ENCODE results near the gene AHSP.
"Not testable (repeated sequence)": the region's sequence is repeated elsewhere in the genome, so short reads cannot be mapped to it uniquely, and the experiment has no call there.

AHSP gene

GRCh38 chr16:31499928-31500327, 27.8 kb upstream of the AHSP start:
- in situ Hi-C loops (cut with MboI; ENCODE audit: low sequenced_read_pairs), result no loop called here

- in situ Hi-C loops (cut with MboI; ENCODE audit: low sequenced_read_pairs), result no loop called here
Observed at GRCh38 chr16:31501226-31501965, 26.3 kb upstream of the AHSP start.

GRCh38 chr16:31501966-31502348, 25.7 kb upstream of the AHSP start:
- in situ Hi-C loops (cut with MboI; ENCODE audit: low sequenced_read_pairs), result no loop called here

- in situ Hi-C loops (cut with MboI; ENCODE audit: low sequenced_read_pairs), result no loop called here
Observed at GRCh38 chr16:31502981-31503380, 24.7 kb upstream of the AHSP start.

GRCh38 chr16:31503555-31503954, 24.1 kb upstream of the AHSP start:
- in situ Hi-C loops (cut with MboI; ENCODE audit: low sequenced_read_pairs), result not testable (repeated sequence)

- in situ Hi-C loops (cut with MboI; ENCODE audit: low sequenced_read_pairs), result no loop called here
Observed at GRCh38 chr16:31504159-31504558, 23.5 kb upstream of the AHSP start.

- in situ Hi-C loops (cut with MboI; ENCODE audit: low sequenced_read_pairs), result no loop called here
Observed at GRCh38 chr16:31505483-31505882, 22.2 kb upstream of the AHSP start.

GRCh38 chr16:31507617-31507928, 20.1 kb upstream of the AHSP start:
- in situ Hi-C loops (cut with MboI; ENCODE audit: low sequenced_read_pairs), result no loop called here

- in situ Hi-C loops (cut with MboI; ENCODE audit: low sequenced_read_pairs), result no loop called here
Observed at GRCh38 chr16:31507929-31508705, 19.6 kb upstream of the AHSP start, which contains the start of gene RUSF1. TSS of gene RUSF1 (minus strand) at chr16:31508391. CDS start at chr16:31508373, 18 bp downstream.

GRCh38 chr16:31508706-31509195, 18.9 kb upstream of the AHSP start:
- in situ Hi-C loops (cut with MboI; ENCODE audit: low sequenced_read_pairs), result no loop called here

GRCh38 chr16:31513126-31513525, 14.6 kb upstream of the AHSP start:
- in situ Hi-C loops (cut with MboI; ENCODE audit: low sequenced_read_pairs), result no loop called here

GRCh38 chr16:31513884-31514283, 13.8 kb upstream of the AHSP start:
- in situ Hi-C loops (cut with MboI; ENCODE audit: low sequenced_read_pairs), result no loop called here

GRCh38 chr16:31517800-31518402, 9.8 kb upstream of the AHSP start:
- in situ Hi-C loops (cut with MboI; ENCODE audit: low sequenced_read_pairs), result no loop called here

GRCh38 chr16:31519759-31520431, 7.8 kb upstream of the AHSP start:
- in situ Hi-C loops (cut with MboI; ENCODE audit: low sequenced_read_pairs), result no loop called here

GRCh38 chr16:31521368-31521767, 6.3 kb upstream of the AHSP start:
- in situ Hi-C loops (cut with MboI; ENCODE audit: low sequenced_read_pairs), result no loop called here

GRCh38 chr16:31522071-31522470, 5.6 kb upstream of the AHSP start:
- in situ Hi-C loops (cut with MboI; ENCODE audit: low sequenced_read_pairs), result no loop called here

- in situ Hi-C loops (cut with MboI; ENCODE audit: low sequenced_read_pairs), result not testable (repeated sequence)
Observed at GRCh38 chr16:31523768-31524167, 3.9 kb upstream of the AHSP start.

- in situ Hi-C loops (cut with MboI; ENCODE audit: low sequenced_read_pairs), result no loop called here
Observed at GRCh38 chr16:31525113-31525512, 2.6 kb upstream of the AHSP start.

GRCh38 chr16:31528523-31529107, 915 bp downstream of the AHSP start:
- in situ Hi-C loops (cut with MboI; ENCODE audit: low sequenced_read_pairs), result no loop called here

- in situ Hi-C loops (cut with MboI; ENCODE audit: low sequenced_read_pairs), result no loop called here
Observed at GRCh38 chr16:31529108-31529936, 1.6 kb downstream of the AHSP start.
